GM19328 (cell line): Measurements from ENCODE around the gene DDX1.
"Not testable (repeated sequence)": the region's sequence is repeated elsewhere in the genome, so short reads cannot be mapped to it uniquely, and the experiment has no call there.

ENCODE experiments used
- ATAC-seq: cut with Tn5 transposase; IDR thresholded peaks from one replicate; pipeline ENCODE4 v1.9.1; 2021; ENCODE audit warnings: mild to moderate bottlenecking, moderate library complexity; ENCODE audit not compliant: unreplicated experiment

The DDX1 gene

DNA sequence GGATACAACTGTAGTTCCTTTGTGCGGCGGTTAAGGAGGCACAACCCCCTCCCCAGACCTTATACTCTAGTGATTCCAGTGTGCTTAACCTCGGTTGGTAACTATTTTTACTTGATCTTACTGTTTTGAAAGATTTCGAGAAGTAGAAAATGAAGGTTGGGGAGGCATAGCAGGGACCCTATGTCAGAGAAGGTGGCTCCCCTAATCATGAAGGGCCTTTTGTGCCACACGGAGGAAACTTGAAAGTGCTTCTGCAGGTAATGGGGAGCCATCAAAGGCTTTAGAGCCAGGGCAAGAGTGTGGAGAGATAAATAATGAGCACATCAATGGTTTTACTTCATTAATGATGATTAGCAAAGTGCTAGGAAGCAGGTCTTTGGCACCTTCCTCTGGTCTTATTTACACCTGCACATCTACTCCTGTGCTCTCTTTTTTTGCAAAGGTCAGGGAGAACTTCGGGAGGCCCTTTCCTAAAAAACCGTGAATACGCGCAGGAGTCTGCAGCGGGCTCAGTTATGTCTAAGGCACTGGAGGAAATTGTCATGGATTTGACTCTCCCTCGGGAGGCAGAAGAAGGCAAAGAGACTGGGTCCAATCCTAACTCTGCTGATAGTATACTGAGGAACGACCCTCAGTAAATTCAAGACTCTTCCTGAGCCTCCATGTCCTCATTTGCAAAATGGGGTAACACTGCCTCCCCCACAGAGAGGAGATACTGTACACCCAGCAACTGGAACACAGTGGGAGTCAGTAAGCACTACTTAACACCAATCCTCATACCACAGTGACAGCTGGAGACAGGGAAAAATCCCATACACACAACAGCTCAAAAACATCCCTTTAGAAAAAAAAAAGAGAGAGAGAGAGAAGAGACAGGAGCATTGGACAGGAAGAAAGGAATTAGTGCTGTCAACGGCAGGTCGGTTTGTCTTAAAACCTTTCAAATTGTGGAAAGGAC, 81.6 kb downstream of the DDX1 start:
- no peak for ATAC-seq

DNA sequence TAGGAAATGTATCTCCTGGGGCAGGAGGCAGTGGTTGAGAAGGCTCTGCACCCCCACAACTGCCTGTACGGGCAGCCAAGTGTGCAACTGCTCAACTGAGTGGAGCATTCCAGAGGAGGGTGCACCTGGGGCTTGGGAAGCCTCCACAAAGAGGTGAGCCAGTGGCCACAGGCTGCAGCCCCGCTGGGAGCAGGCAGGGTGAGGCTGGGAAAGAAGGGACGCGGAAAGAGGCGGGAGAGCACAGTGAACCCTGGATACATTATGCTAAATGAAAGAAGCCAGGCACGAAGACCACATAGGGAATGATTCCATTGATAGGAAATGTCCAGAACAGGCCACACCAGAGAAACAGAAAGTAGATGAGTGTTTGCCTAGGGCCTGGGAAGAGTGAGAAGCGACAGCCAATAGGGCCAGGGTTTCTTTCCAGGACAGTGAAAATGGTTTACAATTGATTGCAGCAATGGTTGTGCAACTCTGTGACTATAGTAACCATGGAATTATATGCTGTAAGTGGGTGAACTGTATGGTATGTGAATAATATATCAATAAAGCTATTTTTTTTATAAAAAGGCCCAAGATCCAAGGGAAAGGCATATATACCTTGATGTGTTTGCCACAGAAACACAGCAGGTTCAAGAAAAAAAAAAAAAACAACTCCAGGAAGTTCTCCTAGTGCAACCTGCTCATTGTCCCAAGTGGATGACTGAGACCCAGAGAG, 82.4 kb downstream of the DDX1 start:
- no peak for ATAC-seq

DNA sequence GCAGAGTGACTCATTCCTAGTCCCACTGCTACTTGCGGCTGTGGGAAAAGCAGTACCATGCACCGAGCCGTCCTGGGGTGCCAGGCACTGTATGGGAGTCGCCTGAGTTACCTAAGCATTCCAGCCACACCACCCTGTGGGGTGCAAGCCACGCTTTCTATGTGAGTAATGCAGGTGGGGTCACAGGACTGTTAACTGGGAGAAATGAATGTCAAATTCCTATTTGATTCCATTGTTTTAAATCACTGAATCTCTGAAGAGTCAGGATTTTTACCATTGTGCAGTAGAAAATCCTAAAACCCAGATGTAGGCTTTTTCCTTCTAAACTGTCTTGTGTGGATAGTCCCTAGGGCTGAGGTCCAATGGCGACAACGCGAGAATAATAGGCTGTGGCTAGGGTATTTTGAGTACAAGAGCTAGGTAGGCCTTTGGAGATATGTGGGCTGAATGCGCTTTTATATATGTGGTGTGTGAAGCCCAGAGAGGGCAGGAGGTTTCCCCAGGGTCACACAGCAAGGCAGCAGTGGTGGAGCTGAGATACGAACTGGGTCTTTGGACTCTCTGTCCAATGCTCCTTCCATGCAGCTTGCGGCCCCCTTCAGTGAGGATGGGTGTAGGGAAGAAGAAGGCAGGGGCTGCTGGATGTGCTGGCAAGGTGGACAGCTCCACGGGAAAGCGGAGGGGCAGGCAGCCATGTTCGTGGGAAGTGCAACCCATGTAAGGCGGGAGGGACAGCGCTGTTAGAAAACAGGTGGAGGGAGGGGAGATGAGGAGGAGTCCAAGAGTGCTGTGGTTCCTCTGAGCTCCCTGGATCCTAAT, 83.2 kb downstream of the DDX1 start:
- no peak for ATAC-seq

DNA sequence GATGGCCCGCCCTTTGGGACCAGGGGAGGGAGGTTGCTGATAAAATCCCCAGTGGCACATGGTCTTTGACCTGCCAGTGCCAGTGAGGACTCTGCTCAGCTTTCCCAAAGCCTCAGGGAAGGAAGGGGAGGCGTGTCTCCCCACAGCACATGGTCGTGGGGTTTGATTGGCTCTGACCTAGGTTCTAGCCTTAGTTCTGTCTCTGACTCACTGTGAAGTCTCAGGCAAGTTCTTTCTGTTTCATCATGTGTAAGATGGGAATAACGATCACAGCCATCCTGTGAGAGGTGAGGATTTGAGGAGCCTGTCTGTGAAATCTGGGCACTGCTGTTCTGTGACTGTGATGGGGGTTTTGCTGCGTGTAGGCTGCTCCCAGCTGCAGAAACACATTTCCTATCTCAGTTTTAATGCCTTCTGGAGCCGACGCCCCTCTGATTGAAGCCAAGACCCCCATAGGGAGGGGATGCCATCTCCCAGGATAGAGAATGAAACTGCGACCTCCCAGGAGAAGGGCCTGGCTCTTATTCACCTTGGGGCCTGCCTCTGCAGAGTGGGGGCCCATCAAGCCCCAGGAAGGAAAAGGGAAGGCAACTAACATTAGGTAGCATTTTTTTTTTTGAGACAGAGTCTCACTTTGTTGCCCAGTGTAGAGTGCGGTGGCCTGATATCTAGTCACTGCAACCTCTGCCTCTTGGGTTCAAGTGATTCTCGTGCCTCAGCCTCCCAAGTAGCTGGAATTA, 84.0 kb downstream of the DDX1 start:
- ATAC-seq, result no peak

DNA sequence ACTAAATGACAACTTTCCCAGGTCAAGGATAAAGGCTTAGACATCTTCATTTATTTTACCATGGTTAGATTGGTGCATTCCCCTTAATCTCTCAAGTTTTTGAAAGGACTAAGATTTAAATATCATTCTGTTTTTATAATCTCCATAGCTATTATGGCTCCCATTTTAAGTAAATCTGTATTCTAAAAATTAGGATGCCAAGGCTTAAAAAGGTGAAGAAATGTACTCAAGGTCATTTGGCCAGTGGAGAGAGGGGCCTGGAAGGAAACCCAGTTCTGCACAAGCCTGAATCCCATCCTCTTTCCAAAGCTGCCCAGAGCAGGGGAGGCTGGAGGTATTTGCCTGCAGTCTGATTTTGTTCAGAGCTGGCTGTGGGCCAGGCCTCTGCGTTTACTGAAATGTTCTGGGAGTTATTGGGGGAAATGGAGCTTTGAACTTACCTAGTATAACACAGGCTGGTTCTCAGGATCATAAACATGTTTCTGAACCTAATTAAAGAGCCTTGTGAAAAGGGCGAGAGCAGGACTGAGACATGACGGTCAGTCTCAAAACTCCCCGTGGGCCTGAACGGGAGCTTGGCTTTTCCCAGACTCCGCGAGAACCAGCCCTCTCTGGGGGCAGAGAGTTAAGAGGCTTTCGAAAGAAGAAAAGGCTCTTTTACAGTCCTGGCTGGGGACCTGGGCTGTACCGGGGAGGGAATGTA, 85.6 kb downstream of the DDX1 start:
- ATAC-seq, result no peak

DNA sequence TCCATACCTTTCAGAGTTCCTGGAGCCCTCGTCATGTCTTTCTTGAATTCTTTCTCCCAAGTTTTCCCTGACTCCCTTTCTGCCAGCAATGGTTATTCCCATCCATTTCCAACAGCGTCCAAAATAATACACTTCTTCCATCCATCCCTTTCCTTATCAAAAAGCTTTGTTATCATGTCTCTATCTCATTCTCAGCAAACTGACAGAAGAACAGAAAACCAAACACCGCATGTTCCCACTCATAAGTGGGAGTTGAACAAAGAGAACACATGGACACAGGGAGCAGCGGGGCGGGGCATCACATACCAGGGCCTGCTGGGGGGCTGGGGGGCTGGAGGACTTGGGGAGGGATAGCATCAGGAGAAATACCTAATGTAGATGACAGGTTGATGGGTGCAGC, 86.7 kb downstream of the DDX1 start:
- ATAC-seq, result no peak

DNA sequence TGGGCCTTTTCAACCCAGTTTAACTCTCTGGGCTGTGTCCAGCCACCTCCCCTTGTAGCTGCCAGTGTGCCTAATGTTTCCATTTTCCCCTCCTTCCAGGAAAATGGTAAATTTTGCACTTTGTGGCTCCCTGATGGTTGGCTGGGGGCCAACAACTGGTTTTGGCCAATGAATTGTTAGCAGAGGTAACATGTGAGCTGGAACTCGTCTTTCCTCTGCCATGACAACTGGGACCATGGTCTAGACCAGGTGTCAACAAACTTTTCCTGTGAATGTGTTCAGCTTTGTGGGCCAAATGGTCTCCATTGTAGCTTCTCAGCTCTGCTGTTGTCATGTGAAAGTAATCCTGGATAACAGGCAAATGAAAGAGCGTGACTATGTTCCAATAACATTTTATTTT, 87.2 kb downstream of the DDX1 start:
- ATAC-seq, result no peak

DNA sequence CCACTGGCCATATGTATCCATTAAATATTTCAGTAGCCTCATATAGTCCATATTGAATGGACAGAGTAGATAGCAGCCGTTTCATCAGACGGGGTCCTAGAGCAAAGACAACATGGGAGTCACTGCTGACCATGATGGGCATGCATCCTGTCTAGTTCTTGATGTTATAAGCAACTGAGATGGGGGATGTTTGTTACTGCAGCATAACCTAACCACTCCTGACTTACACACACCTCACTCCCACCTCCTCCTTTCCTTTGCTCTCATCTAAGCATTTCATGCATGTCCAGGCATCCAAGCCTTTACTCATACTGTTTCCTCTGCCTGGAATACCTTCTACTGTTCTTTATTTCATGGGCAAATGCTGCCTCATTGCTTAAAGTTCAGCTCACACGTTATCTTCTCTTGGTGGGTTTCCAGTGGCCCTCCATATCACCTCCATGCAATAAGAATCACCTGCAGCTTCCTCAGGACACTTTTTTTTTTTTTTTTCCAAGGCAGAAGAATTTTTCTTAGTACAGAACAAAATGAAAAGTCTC, 87.8 kb downstream of the DDX1 start:
- ATAC-seq, result no peak

DNA sequence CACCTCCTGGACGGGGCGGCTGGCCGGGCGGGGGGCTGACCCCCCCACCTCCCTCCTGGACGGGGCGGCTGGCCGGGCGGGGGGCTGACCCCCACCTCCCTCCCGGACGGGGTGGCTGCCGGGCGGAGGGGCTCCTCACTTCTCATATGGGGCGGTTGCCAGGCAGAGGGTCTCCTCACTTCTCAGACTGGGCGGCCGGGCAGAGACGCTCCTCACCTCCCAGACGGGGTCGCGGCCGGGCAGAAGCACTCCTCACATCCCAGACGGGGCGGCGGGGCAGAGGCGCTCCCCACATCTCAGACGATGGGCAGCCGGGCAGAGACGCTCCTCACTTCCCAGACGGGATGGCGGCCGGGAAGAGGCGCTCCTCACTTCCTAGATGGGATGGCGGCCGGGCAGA, 88.5 kb downstream of the DDX1 start:
- ATAC-seq, result not testable (repeated sequence)
